CD4-positive, alpha-beta T cell (primary cell): ENCODE data around the gene PSENEN. TPM values are rescaled to one million over a fixed set of nuclear protein-coding genes. Genes with fewer than 3 reads are reported as not detected.

Source experiments
- ATAC-seq: fragments of 200-7000 bp; cut with Tn5 transposase; one replicate; pipeline ENCODE4 v1.10.0; 2022; ENCODE audit warnings: mild to moderate bottlenecking; ENCODE audit not compliant: poor library complexity
- CTCF ChIA-PET: fragments of 350-600 bp; sonication (Branson Sonifier 250); formaldehyde crosslinking; loops from one replicate; lab custom pipeline; 2021; ENCODE audit warnings: antibody characterized with exemption, inconsistent platforms; lab: Charles Lee
- POLR2A ChIA-PET: fragments of 350-600 bp; sonication (Branson Sonifier 250); formaldehyde crosslinking; loops from one replicate; lab custom pipeline; 2021; ENCODE audit warnings: antibody characterized with exemption, inconsistent platforms; lab: Charles Lee
- DNase-seq, 14 experiments: peaks; one replicate each; pipeline ENCODE4 v3.0.0-alpha.2; 2013 to 2020; ENCODE audit warnings: mixed read lengths in 2 of 14
- H3K27ac ChIP-seq, 2 donors: one replicate each; pipeline versions ENCODE4 v1.5.1 to v1.7.0; 2013; ENCODE audit warnings: low read length in 2 of 2, low read depth in 1 of 2, mild to moderate bottlenecking in 1 of 2
- H3K27me3 ChIP-seq, 2 experiments: 1 replicate in 1 of 2; 2 replicates in 1 of 2; pipeline versions ENCODE4 v1.6.1 to v1.7.0; 2013; ENCODE audit warnings: low read length in 2 of 2, control low read depth in 1 of 2, mild to moderate bottlenecking in 1 of 2, moderate library complexity in 1 of 2; ENCODE audit not compliant: insufficient read depth in 2 of 2, control insufficient read depth in 1 of 2
- H3K36me3 ChIP-seq: one replicate; pipeline ENCODE4 v1.6.1; 2013; ENCODE audit warnings: low read length, control low read depth; ENCODE audit not compliant: insufficient read depth
- H3K4me1 ChIP-seq: one replicate; pipeline ENCODE4 v1.6.1; 2013; ENCODE audit warnings: low read length, control low read depth; ENCODE audit not compliant: insufficient read depth
- H3K4me3 ChIP-seq: one replicate; pipeline ENCODE4 v1.5.1; 2013; ENCODE audit warnings: mild to moderate bottlenecking, low read length, moderate library complexity
- H3K9me3 ChIP-seq, 2 experiments: 1 replicate in 1 of 2; 2 replicates in 1 of 2; pipeline versions ENCODE4 v1.6.1 to v1.7.0; 2013; ENCODE audit warnings: low read length in 2 of 2, mild to moderate bottlenecking in 2 of 2, control low read depth in 1 of 2, moderate library complexity in 1 of 2; ENCODE audit not compliant: control insufficient read depth in 1 of 2, insufficient read depth in 1 of 2
- H3K27ac Mint-ChIP-seq: one replicate; pipeline ENCODE4 v1.8.0; 2020; ENCODE audit warnings: mixed read lengths
- H3K27me3 Mint-ChIP-seq: one replicate; pipeline ENCODE4 v1.8.0; 2021; ENCODE audit warnings: mixed read lengths
- H3K36me3 Mint-ChIP-seq: one replicate; pipeline ENCODE4 v1.8.0; 2021; ENCODE audit warnings: low read depth, mixed read lengths
- H3K4me1 Mint-ChIP-seq: one replicate; pipeline ENCODE4 v1.8.0; 2021; ENCODE audit warnings: low read depth, mixed read lengths
- H3K4me3 Mint-ChIP-seq: one replicate; pipeline ENCODE4 v1.8.0; 2020; ENCODE audit warnings: mild to moderate bottlenecking, mixed read lengths
- H3K9me3 Mint-ChIP-seq: one replicate; pipeline ENCODE4 v1.8.0; 2020; ENCODE audit warnings: mixed read lengths
- intact Hi-C, 2 experiments: fragments of 100-400 bp; cut with DNase I in 1 of 2; cut with micrococcal nuclease in 1 of 2; formaldehyde crosslinking; loops; one replicate each; pipeline versions ENCODE4 v1.15.1 to v1.9.0; 2023 to 2025; cut with DNase I, micrococcal nuclease
- total RNA-seq, 174 experiments: library from RNA in 2 of 174; stranded (reverse) in 2 of 174; gene quantifications; one replicate each; pipeline ENCODE4 v1.2.3 and lab custom pipeline; 2021 to 2026
- TF ChIP-seq, protein P1 (sequence below): fragments of 200-600 bp; IDR thresholded peaks from one replicate; pipeline ENCODE4 v1.8.0; 2022; ENCODE audit warnings: antibody characterized with exemption, mild to moderate bottlenecking

Gene PSENEN
- total RNA-seq, 2 experiments from 2014 or later: 7.3 to 9.4 TPM

DNA sequence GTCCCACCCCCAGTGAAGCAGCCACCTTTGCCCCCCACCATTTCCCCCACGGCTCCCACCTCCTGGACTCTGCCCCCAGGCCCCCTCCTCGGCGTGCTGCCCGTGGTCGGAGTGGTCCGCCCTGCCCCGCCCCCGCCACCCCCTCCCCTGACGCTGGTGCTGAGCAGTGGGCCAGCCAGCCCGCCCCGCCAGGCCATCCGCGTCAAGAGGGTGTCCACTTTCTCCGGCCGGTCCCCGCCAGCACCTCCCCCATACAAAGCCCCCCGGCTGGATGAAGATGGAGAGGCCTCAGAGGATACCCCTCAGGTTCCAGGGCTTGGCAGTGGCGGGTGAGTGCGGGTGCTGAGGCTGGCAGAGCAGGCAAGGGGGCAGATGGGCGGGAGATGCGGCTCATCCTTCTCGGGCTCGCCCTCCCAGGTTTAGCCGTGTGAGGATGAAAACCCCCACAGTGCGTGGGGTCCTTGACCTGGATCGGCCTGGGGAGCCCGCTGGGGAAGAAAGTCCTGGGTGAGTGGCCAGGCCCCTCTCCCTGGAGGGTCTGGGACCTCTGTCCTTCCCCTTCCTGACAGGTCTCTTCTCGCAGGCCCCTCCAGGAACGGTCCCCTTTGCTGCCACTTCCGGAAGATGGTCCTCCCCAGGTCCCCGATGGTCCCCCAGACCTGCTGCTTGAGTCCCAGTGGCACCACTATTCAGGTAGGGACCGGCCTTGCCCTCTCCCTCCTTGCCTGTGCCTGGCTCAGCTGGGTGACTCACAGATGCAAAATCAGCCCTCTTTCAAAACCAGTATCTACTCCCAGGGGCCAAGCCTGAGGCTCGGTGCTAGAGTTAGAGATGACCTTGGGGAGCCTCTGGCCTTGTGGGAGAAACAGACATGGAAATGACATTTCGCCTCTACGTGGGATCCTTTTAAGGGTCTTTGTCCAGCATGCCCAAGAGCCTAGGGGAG is 12.0 kb upstream of the PSENEN start:
- H3K4me1 ChIP-seq: peaks cover 14% of the 10 kb centered on the region
- Mint-ChIP-seq H3K27me3 (no peaks in the 10 kb centered on the region), H3K9me3 (no peaks in the 10 kb centered on the region), H3K4me1 (peaks cover 26% of the 10 kb centered on the region), H3K27ac (peak overlapping the region; percentile 69), H3K36me3 (peaks cover 80% of the 10 kb centered on the region), H3K4me3 (no peak overlapping the region)
- CTCF ChIA-PET: no interaction called here
- H3K36me3 ChIP-seq: peaks cover 90% of the 10 kb centered on the region
- TF ChIP-seq, protein P1, sequence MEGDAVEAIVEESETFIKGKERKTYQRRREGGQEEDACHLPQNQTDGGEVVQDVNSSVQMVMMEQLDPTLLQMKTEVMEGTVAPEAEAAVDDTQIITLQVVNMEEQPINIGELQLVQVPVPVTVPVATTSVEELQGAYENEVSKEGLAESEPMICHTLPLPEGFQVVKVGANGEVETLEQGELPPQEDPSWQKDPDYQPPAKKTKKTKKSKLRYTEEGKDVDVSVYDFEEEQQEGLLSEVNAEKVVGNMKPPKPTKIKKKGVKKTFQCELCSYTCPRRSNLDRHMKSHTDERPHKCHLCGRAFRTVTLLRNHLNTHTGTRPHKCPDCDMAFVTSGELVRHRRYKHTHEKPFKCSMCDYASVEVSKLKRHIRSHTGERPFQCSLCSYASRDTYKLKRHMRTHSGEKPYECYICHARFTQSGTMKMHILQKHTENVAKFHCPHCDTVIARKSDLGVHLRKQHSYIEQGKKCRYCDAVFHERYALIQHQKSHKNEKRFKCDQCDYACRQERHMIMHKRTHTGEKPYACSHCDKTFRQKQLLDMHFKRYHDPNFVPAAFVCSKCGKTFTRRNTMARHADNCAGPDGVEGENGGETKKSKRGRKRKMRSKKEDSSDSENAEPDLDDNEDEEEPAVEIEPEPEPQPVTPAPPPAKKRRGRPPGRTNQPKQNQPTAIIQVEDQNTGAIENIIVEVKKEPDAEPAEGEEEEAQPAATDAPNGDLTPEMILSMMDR: no peak
- intact Hi-C loops: no loop called here
- POLR2A ChIA-PET: interaction anchor here (1.2 kb wide), 1 partner anchor 12 kb away, joined by 4 read pairs; no protein-coding TSS in a partner anchor
- no peak overlapping the region for H3K27ac ChIP-seq
- DNase-seq (no peak), ATAC-seq (no peak)
- H3K27me3 ChIP-seq: no peaks in the 10 kb centered on the region
- no peaks in the 10 kb centered on the region for H3K9me3 ChIP-seq
- no peak overlapping the region for H3K4me3 ChIP-seq

DNA sequence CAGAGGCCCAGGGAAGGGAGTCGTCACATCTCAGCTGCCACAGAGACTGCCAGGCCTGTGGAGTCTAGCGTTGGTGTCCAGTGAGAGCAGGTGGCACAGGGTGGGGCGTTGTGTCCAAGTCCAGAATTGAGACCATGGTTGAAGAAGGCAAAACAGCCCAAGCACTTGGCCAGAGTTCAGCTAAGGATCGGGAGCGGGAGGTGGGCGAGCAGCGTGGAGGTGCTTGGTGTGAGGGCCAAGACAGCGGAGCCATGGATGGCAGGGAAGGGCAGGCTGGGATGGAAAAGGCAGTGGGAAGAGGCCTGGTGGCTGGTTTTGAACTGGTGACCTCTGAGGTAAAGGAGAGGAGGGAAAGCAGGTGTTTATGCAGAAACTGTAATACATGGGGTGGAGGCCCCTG is 11.2 kb upstream of the PSENEN start:
- ChIA-PET CTCF (no interaction called here), POLR2A (interaction anchor here (1.2 to 2.1 kb wide), 2 partner anchors 10 to 13 kb away, joined by 4 to 7 read pairs; no protein-coding TSS in a partner anchor)
- Mint-ChIP-seq H3K27ac (peak overlapping the region; percentile 69), H3K9me3 (no peaks in the 10 kb centered on the region), H3K36me3 (peaks cover 77% of the 10 kb centered on the region), H3K4me3 (no peak overlapping the region), H3K27me3 (no peaks in the 10 kb centered on the region), H3K4me1 (peaks cover 29% of the 10 kb centered on the region)
- no peak for DNase-seq
- no peaks in the 10 kb centered on the region for H3K27me3 ChIP-seq
- intact Hi-C loops: no loop called here
- ATAC-seq: no peak
- H3K36me3 ChIP-seq: peaks cover 90% of the 10 kb centered on the region
- H3K9me3 ChIP-seq: no peaks in the 10 kb centered on the region
- TF ChIP-seq, protein P1: no peak
- H3K4me3 ChIP-seq: no peak overlapping the region
- no peak overlapping the region for H3K27ac ChIP-seq
- H3K4me1 ChIP-seq: peaks cover 15% of the 10 kb centered on the region

DNA sequence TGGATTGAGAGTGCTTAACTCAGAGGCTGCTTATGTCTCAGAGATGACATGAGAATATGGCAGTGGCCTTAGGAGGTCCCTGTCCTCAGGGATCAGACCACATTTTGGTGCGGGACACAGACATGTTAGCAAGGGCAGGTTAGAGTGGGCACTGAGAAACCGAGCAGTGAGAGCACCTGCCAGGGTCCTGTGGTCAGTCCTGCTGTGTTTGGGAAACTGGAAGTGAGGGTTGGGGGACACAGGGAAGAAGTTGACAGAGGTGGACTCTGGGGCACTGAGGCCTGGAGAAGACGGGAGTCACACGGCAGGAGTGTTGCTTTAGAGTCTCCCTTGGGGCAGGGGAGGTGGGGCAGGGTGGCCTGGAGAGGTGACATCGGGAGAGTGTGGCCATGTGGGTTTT is 10.6 kb upstream of the PSENEN start:
- H3K4me1 ChIP-seq: peaks cover 21% of the 10 kb centered on the region
- no peaks in the 10 kb centered on the region for H3K9me3 ChIP-seq
- ATAC-seq (no peak), DNase-seq (no peak)
- Mint-ChIP-seq H3K27ac (peak overlapping the region; percentile 69), H3K4me3 (peak overlapping the region; percentile 20), H3K36me3 (peaks cover 71% of the 10 kb centered on the region), H3K4me1 (peaks cover 29% of the 10 kb centered on the region), H3K27me3 (no peaks in the 10 kb centered on the region), H3K9me3 (no peaks in the 10 kb centered on the region)
- intact Hi-C loops: no loop called here
- H3K4me3 ChIP-seq: no peak overlapping the region
- TF ChIP-seq, protein P1: no peak
- peaks cover 84% of the 10 kb centered on the region for H3K36me3 ChIP-seq
- no peak overlapping the region for H3K27ac ChIP-seq
- POLR2A ChIA-PET: interaction anchor here (1.2 to 2.1 kb wide), 2 partner anchors 9 to 13 kb away, joined by 4 to 7 read pairs; no protein-coding TSS in a partner anchor
- H3K27me3 ChIP-seq: no peaks in the 10 kb centered on the region
- CTCF ChIA-PET: no interaction called here
